H1 (cell line): ENCODE data around the gene WWC1. TPM values are rescaled to one million over a fixed set of nuclear protein-coding genes. Genes with fewer than 3 reads are reported as not detected.

Experiments
- GABPA ChIP-seq: IDR thresholded peaks from 2 replicates; pipeline ENCODE4 v1.6.1; 2011; ENCODE audit warnings: mild to moderate bottlenecking, low read length, moderate library complexity, borderline replicate concordance; ENCODE audit not compliant: insufficient read depth
- JUND ChIP-seq: IDR thresholded peaks from 2 replicates; pipeline ENCODE4 v1.6.1; 2011; ENCODE audit warnings: mild to moderate bottlenecking, improper control_type of control experiment, low read length
- SIN3A ChIP-seq, 2 experiments: IDR thresholded peaks in 1 of 2; conservative IDR thresholded peaks in 1 of 2; 2 replicates each; pipeline ENCODE4 v1.6.1; 2011 to 2012; ENCODE audit warnings: low read length in 2 of 2, improper control_type of control experiment in 1 of 2, low read depth in 1 of 2, mild to moderate bottlenecking in 1 of 2
- SIX5 ChIP-seq: IDR thresholded peaks from 2 replicates; pipeline ENCODE4 v1.6.1; 2011; ENCODE audit warnings: mild to moderate bottlenecking, low read depth, low read length
- SUZ12 ChIP-seq: fragments of 200-600 bp; sonication (generic); IDR thresholded peaks from 2 replicates; pipeline ENCODE4 v1.6.1; 2012; ENCODE audit warnings: mild to moderate bottlenecking, inconsistent platforms, low read length, moderate library complexity, mixed read lengths
- YY1 ChIP-seq: IDR thresholded peaks from 2 replicates; pipeline ENCODE4 v1.6.1; 2011; ENCODE audit warnings: low read depth, mild to moderate bottlenecking, low read length
- polyA plus RNA-seq, 7 experiments: library from polyadenylated mRNA; depleted of rRNA in 3 of 7; stranded (reverse) in 5 of 7; unstranded in 2 of 7; fragments of >200 nt in 5 of 7; fragments of 200-250 nt in 2 of 7; gene quantifications; 1 replicate in 5 of 7; 2 replicates in 1 of 7; 4 replicates in 1 of 7; pipeline versions ENCODE4 v1.2.1 to v1.2.3, GENCODE V29; 2011 to 2013; ENCODE audit warnings: missing spikeins in 2 of 7, mixed read lengths in 2 of 7
- total RNA-seq: library from RNA; stranded (reverse); fragmentation: NEBNext Ultra II Directional; extraction: Animal tissue kit (Norgen Biotek cat#: 25700); gene quantifications from 2 replicates; pipeline ENCODE4 v1.2.1, GENCODE V29; 2021

The WWC1 gene
- total and polyA plus RNA-seq, 2 of the 8 experiments (the other 6 are each of a cell fraction or from before 2014, with no cell fraction given), result 16.4 to 41.1 TPM

DNA sequence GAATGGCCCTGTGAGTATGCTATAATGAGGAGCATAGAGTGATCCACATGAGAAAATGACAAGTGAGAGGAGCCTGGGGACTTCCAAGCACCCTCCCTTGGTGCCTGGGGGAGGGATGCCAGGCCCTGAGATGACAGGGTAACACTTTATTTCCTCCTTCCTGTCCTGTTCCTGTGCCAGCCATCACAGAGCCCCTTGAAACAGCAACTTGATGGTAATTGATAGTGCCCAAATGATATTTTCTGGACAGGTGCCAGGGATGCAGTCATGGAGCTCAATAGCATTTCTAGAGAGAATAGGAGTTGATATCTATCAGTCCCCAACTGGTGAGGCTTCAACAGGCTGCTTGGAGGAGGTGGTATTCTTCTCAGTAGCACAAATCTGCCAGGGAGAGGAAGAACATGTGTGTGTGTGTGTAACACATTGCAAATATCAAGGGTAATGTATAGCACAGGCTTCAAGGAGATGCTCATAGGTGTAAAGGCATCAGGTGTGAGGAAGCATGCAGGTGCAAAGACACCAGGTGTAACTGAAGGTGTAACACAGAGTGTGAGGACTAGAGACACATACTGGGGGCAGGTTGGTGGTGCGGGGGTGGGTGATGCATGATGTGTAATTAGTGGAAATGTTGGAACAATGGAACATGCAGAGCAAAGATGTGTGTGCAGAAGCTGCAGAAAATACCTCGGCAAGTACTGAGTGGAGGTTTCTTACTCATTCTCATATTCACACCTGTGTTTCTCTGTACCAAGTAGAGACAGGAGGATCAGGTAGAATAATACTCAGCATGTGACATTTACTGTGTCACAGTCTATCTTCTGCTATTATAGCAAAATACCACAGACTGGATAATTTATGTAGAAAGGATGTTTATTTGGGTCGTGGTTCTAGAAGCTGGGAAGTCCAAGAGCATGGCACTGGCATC, 18.1 kb upstream of the WWC1 start (continued):
- no peak for TF ChIP-seq JUND
- no peak for TF ChIP-seq GABPA
- no peak for TF ChIP-seq SIX5
- TF ChIP-seq YY1, result no peak
- no peak for TF ChIP-seq SIN3A (conservative IDR thresholded peaks at IDR 0.05 in 1 of 2, IDR thresholded peaks at IDR 0.05 in 1 of 2; ENCODE audit: low read depth in 1 of 2, low read length in 2 of 2)
- no peak for TF ChIP-seq SUZ12
